GM23248 (cell line): ENCODE data around the gene NISCH. TPM values are rescaled to one million over a fixed set of nuclear protein-coding genes. Genes with fewer than 3 reads are reported as not detected.

Experiments
- DNase-seq: peaks from one replicate; pipeline ENCODE4 v3.0.0-alpha.2; 2015
- H2AFZ ChIP-seq: fragments of 200-600 bp; sonication (generic); 2 replicates; pipeline ENCODE4 v1.6.1; 2016; ENCODE audit warnings: antibody characterized with exemption
- H3F3A ChIP-seq: fragments of 200-600 bp; sonication (generic); 2 replicates; pipeline ENCODE4 v1.6.1; 2016; ENCODE audit warnings: mild to moderate bottlenecking, antibody characterized with exemption, mixed run types; ENCODE audit not compliant: insufficient read depth
- H3K27ac ChIP-seq: fragments of 200-600 bp; sonication (generic); 2 replicates; pipeline ENCODE4 v1.5.1; 2016; ENCODE audit warnings: mild to moderate bottlenecking
- H3K27me3 ChIP-seq: fragments of 200-600 bp; sonication (generic); replicated peaks from 2 replicates; pipeline ENCODE4 v1.6.1; 2016; ENCODE audit warnings: mild to moderate bottlenecking; ENCODE audit not compliant: insufficient read depth
- H3K36me3 ChIP-seq: fragments of 200-600 bp; sonication (generic); 2 replicates; pipeline ENCODE4 v1.6.1; 2016; ENCODE audit warnings: low read depth, mild to moderate bottlenecking
- H3K4me1 ChIP-seq: fragments of 200-600 bp; sonication (generic); 2 replicates; pipeline ENCODE4 v1.6.1; 2016; ENCODE audit warnings: mild to moderate bottlenecking; ENCODE audit not compliant: insufficient read depth
- H3K4me2 ChIP-seq: fragments of 200-600 bp; sonication (generic); one replicate; pipeline ENCODE4 v1.6.1; 2016; ENCODE audit warnings: mild to moderate bottlenecking; ENCODE audit not compliant: unreplicated experiment
- H3K4me3 ChIP-seq: fragments of 200-600 bp; sonication (generic); 2 replicates; pipeline ENCODE4 v1.5.1; 2016; ENCODE audit warnings: mild to moderate bottlenecking
- H3K79me2 ChIP-seq: fragments of 200-600 bp; sonication (generic); 2 replicates; pipeline ENCODE4 v1.6.1; 2016; ENCODE audit warnings: mild to moderate bottlenecking; ENCODE audit not compliant: insufficient read depth
- H3K9ac ChIP-seq: fragments of 200-600 bp; sonication (generic); 2 replicates; pipeline ENCODE4 v1.6.1; 2016; ENCODE audit warnings: mild to moderate bottlenecking
- H3K9me2 ChIP-seq: fragments of 200-600 bp; sonication (generic); 2 replicates; pipeline ENCODE4 v1.6.1; 2016; ENCODE audit warnings: mixed run types, mild to moderate bottlenecking, moderate library complexity; ENCODE audit not compliant: insufficient read depth
- H3K9me3 ChIP-seq: fragments of 200-600 bp; sonication (generic); one replicate; pipeline ENCODE4 v1.6.1; 2017; ENCODE audit warnings: low read depth
- H4K20me1 ChIP-seq: fragments of 200-600 bp; sonication (generic); 2 replicates; pipeline ENCODE4 v1.6.0; 2016; ENCODE audit not compliant: insufficient read depth
- EZH2 ChIP-seq: fragments of 200-600 bp; sonication (generic); IDR thresholded peaks from 2 replicates; pipeline ENCODE4 v1.6.1; 2018; ENCODE audit warnings: antibody characterized with exemption, mild to moderate bottlenecking; ENCODE audit not compliant: insufficient read depth, poor library complexity, severe bottlenecking
- EZH2phosphoT487 ChIP-seq: fragments of 200-600 bp; sonication (generic); IDR thresholded peaks from 2 replicates; pipeline ENCODE4 v1.6.1; 2018; ENCODE audit warnings: antibody characterized with exemption, moderate library complexity, mild to moderate bottlenecking, low read depth; ENCODE audit not compliant: insufficient read depth
- WGBS, 2 experiments: methylation state at CpG; one replicate each; pipeline ENCODE4 v1.1.6; 2015 to 2017; ENCODE audit warnings: low lambda C conversion rate in 2 of 2, low coverage in 1 of 2; ENCODE audit errors: missing lambda C conversion rate in 2 of 2; 5-methylcytosine and 5-hydroxymethylcytosine counted together
- in situ Hi-C: fragments of 300-500 bp; cut with MboI; formaldehyde crosslinking; loops from 2 replicates; pipeline ENCODE4 v1.15.0; 2020
- polyA plus RNA-seq: library from polyadenylated mRNA; unstranded; fragments of >200 nt; fragmentation: Nextera tagmentation; extraction: Ambion mirVana; gene quantifications from 2 replicates; pipeline ENCODE4 v1.2.1, GENCODE V29; 2016
- total RNA-seq: library from RNA; depleted of rRNA; stranded (reverse); fragments of >200 nt; shearing (Covaris generic); gene quantifications from 2 replicates; pipeline ENCODE4 v1.2.3, GENCODE V29; 2014

NISCH gene
- total and polyA plus RNA-seq, 2 experiments from 2014 or later, result 32.8 to 53.7 TPM

- no peak for DNase-seq
- H3K9ac ChIP-seq, result no peak overlapping the region
- H2AFZ ChIP-seq, result no peak overlapping the region
- 0 out of 2 replicates have a peak, but pooled peaks cover 11% of the 10 kb centered on the region for H3F3A ChIP-seq
- no peak overlapping the region for H3K4me2 ChIP-seq
- no peak for TF ChIP-seq EZH2
- 87 to 93% methylated on average over 9 to 11 of the region's 11 CpGs for WGBS, 2 experiments
- in situ Hi-C loops, result no loop called here
- H3K27ac ChIP-seq, result no peak overlapping the region
- H3K4me3 ChIP-seq, result no peak overlapping the region
- H4K20me1 ChIP-seq, result no peaks in the 10 kb centered on the region
- no peaks in the 10 kb centered on the region for H3K9me3 ChIP-seq
- H3K36me3 ChIP-seq, result no peaks in the 10 kb centered on the region
- no peaks in the 10 kb centered on the region for H3K27me3 ChIP-seq
- H3K4me1 ChIP-seq, result peaks cover 16% of the 10 kb centered on the region
- H3K79me2 ChIP-seq, result no peaks in the 10 kb centered on the region
- H3K9me2 ChIP-seq, result no peaks in the 10 kb centered on the region
Observed at GRCh38 chr3:52501046-52501445, 45.6 kb downstream of the NISCH start.

DNA sequence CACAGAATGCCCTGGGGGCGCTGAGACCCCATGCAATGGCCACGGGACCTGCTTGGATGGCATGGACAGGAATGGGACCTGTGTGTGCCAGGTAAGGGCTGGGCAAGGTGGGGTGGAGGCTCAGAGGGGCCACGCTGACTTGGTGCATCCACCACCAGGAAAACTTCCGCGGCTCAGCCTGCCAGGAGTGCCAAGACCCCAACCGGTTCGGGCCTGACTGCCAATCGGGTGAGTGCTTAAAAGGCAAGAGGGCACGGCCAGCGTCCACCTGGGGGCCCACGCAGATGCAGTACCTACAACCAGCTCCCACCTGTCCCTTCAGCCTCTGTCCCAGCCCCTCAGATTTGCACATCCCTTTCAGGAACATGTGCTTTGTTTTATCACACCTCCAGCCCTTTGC lies 46.6 kb downstream of the NISCH start:
- H3K27ac ChIP-seq, result no peak overlapping the region
- no peaks in the 10 kb centered on the region for H3K9me2 ChIP-seq
- H3F3A ChIP-seq, result 0 out of 2 replicates have a peak, but pooled peaks cover 11% of the 10 kb centered on the region
- H3K79me2 ChIP-seq, result no peaks in the 10 kb centered on the region
- no peaks in the 10 kb centered on the region for H3K36me3 ChIP-seq
- in situ Hi-C loops, result no loop called here
- H3K9ac ChIP-seq, result no peak overlapping the region
- DNase-seq, result no peak
- H3K4me3 ChIP-seq, result no peak overlapping the region
- H3K9me3 ChIP-seq, result no peaks in the 10 kb centered on the region
- no peaks in the 10 kb centered on the region for H3K27me3 ChIP-seq
- 74 to 75% methylated on average over 11 of the region's 11 CpGs for WGBS, 2 experiments
- no peak overlapping the region for H3K4me2 ChIP-seq
- no peaks in the 10 kb centered on the region for H4K20me1 ChIP-seq
- no peak overlapping the region for H2AFZ ChIP-seq
- TF ChIP-seq EZH2, result no peak
- no peak for TF ChIP-seq EZH2phosphoT487
- H3K4me1 ChIP-seq, result peaks cover 15% of the 10 kb centered on the region

DNA sequence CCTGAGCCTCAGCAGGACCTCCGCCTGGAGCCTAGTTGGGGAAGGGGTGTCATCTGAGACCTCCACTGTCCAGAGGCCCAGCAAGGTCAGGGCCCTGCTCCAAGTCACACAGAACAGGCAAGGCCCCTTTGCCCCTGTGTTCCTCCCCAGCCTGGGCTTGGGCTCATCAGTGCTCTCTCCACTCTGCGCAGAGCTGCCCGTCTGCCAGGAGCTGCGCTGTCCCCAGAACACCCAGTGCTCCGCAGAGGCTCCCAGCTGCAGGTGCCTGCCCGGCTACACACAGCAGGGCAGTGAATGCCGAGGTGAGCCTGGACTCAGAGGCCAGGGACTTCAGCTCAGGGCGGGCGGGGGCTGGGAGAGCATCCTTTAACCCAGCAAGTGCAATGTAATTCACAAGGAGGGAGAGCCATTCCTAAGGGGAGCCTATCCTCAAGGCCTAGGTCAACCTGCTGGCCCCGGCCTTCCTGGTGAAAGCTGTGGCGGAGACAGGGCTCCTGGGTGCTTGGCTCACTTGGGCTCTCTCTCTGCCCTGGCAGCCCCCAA lies 47.5 kb downstream of the NISCH start:
- no peaks in the 10 kb centered on the region for H3K9me3 ChIP-seq
- in situ Hi-C loops, result no loop called here
- no peaks in the 10 kb centered on the region for H3K9me2 ChIP-seq
- no peaks in the 10 kb centered on the region for H3K36me3 ChIP-seq
- H3K4me3 ChIP-seq, result no peak overlapping the region
- no peak for TF ChIP-seq EZH2
- no peak for TF ChIP-seq EZH2phosphoT487
- no peaks in the 10 kb centered on the region for H4K20me1 ChIP-seq
- 0 out of 2 replicates have a peak, but pooled peaks cover 9% of the 10 kb centered on the region for H3F3A ChIP-seq
- no peak overlapping the region for H3K9ac ChIP-seq
- H3K79me2 ChIP-seq, result no peaks in the 10 kb centered on the region
- H3K4me1 ChIP-seq, result peaks cover 10% of the 10 kb centered on the region
- no peak overlapping the region for H3K4me2 ChIP-seq
- WGBS, 2 experiments, result 90 to 92% methylated on average over 10 to 11 of the region's 11 CpGs
- H3K27ac ChIP-seq, result no peak overlapping the region
- no peak overlapping the region for H2AFZ ChIP-seq
- no peak for DNase-seq
- H3K27me3 ChIP-seq, result no peaks in the 10 kb centered on the region

- H3K4me1 ChIP-seq, result no peaks in the 10 kb centered on the region
- no peaks in the 10 kb centered on the region for H3K9me3 ChIP-seq
- H3K27ac ChIP-seq, result no peak overlapping the region
- no peaks in the 10 kb centered on the region for H3K36me3 ChIP-seq
- no peaks in the 10 kb centered on the region for H3F3A ChIP-seq
- no peaks in the 10 kb centered on the region for H3K27me3 ChIP-seq
- no peak overlapping the region for H3K4me2 ChIP-seq
- H4K20me1 ChIP-seq, result no peaks in the 10 kb centered on the region
- in situ Hi-C loops, result no loop called here
- H3K9ac ChIP-seq, result no peak overlapping the region
- H3K79me2 ChIP-seq, result no peaks in the 10 kb centered on the region
- no peak overlapping the region for H2AFZ ChIP-seq
- 43 to 53% methylated on average over 15 to 23 of the region's 23 CpGs for WGBS, 2 experiments
- TF ChIP-seq EZH2 (no peak), EZH2phosphoT487 (no peak)
- H3K9me2 ChIP-seq, result no peaks in the 10 kb centered on the region
- H3K4me3 ChIP-seq, result no peak overlapping the region
- no peak for DNase-seq
Observed at GRCh38 chr3:52503788-52504424, 48.5 kb downstream of the NISCH start.
